Measurements from ENCODE around the gene HDDC3. TPM values are rescaled to one million over a fixed set of nuclear protein-coding genes. Genes with fewer than 3 reads are reported as not detected.
A peak's percentile ranks its signal among the peaks of the same experiment; 100 is the strongest.

HDDC3 gene
- total and polyA plus RNA-seq, 9 of the 15 experiments (the other 6 are each of a cell fraction or from before 2014, with no cell fraction given) = 14.9 to 55.8 (median 36.9) TPM

GRCh38 chr15:90902840-90903732 lies 29.3 kb downstream of the HDDC3 start, which contains the start of gene MAN2A2 (continued):
- peak in 1 of 2 experiments; percentile 6; a peak in 1 of 3 replicates for TF ChIP-seq CBX3 (IDR thresholded peaks at IDR 0.05; ENCODE audit: borderline replicate concordance in 1 of 2, low read length in 2 of 2)
- TF ChIP-seq, protein P1, sequence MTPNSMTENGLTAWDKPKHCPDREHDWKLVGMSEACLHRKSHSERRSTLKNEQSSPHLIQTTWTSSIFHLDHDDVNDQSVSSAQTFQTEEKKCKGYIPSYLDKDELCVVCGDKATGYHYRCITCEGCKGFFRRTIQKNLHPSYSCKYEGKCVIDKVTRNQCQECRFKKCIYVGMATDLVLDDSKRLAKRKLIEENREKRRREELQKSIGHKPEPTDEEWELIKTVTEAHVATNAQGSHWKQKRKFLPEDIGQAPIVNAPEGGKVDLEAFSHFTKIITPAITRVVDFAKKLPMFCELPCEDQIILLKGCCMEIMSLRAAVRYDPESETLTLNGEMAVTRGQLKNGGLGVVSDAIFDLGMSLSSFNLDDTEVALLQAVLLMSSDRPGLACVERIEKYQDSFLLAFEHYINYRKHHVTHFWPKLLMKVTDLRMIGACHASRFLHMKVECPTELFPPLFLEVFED (CRISPR knock-in tag; conservative IDR thresholded peaks at IDR 0.05) = no peak
- peak; percentile 50 to 57; a peak in 1 of 4 replicates for TF ChIP-seq MAZ (CRISPR knock-in tag; conservative IDR thresholded peaks at IDR 0.05 in 1 of 2, IDR thresholded peaks at IDR 0.05 in 1 of 2)
- TF ChIP-seq REST (IDR thresholded peaks at IDR 0.05; ENCODE audit: borderline replicate concordance) = no peak
- peak; percentile 6; the same call in 1 of the 2 replicates for TF ChIP-seq REST (CRISPR knock-in tag; IDR thresholded peaks at IDR 0.05; ENCODE audit: low read depth)
- peak; percentile 21; the same call in 1 of the 2 replicates for TF ChIP-seq RB1 (IDR thresholded peaks at IDR 0.05; ENCODE audit: low read depth)
- TF ChIP-seq SMARCA4 (IDR thresholded peaks at IDR 0.05) = no peak
- no peak for TF ChIP-seq PCBP1 (IDR thresholded peaks at IDR 0.05; ENCODE audit: low read depth, low read length, poor library complexity, severe bottlenecking)
- TF ChIP-seq, protein P2, sequence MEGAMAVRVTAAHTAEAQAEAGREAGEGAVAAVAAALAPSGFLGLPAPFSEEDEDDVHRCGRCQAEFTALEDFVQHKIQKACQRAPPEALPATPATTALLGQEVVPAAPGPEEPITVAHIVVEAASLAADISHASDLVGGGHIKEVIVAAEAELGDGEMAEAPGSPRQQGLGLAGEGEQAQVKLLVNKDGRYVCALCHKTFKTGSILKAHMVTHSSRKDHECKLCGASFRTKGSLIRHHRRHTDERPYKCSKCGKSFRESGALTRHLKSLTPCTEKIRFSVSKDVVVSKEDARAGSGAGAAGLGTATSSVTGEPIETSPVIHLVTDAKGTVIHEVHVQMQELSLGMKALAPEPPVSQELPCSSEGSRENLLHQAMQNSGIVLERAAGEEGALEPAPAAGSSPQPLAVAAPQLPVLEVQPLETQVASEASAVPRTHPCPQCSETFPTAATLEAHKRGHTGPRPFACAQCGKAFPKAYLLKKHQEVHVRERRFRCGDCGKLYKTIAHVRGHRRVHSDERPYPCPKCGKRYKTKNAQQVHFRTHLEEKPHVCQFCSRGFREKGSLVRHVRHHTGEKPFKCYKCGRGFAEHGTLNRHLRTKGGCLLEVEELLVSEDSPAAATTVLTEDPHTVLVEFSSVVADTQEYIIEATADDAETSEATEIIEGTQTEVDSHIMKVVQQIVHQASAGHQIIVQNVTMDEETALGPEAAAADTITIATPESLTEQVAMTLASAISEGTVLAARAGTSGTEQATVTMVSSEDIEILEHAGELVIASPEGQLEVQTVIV (CRISPR knock-in tag; IDR thresholded peaks at IDR 0.05; ENCODE audit: borderline replicate concordance) = no peak
- TF ChIP-seq TCF3 (CRISPR knock-in tag; IDR thresholded peaks at IDR 0.05) = no peak; the same call in 1 of the 2 replicates
